Transverse colon (tissue), 4 donors: ENCODE measurements around the gene ZNF362. TPM values are rescaled to one million over a fixed set of nuclear protein-coding genes. Genes with fewer than 3 reads are reported as not detected.

Experiments
- DNase-seq: peaks from one replicate; pipeline ENCODE4 v3.0.0-alpha.2; 2019
- H3K27ac ChIP-seq, 4 donors: fragments of 200-600 bp; sonication (generic); 2 replicates each; pipeline ENCODE4 v1.5.1; 2016 to 2018; ENCODE audit warnings: inconsistent platforms in 4 of 4
- H3K27me3 ChIP-seq: fragments of 200-600 bp; sonication (generic); 2 replicates; pipeline ENCODE4 v1.5.1; 2017; ENCODE audit warnings: inconsistent platforms
- H3K36me3 ChIP-seq, 4 donors: fragments of 200-600 bp; sonication (generic); 2 replicates each; pipeline ENCODE4 v1.5.1; 2017 to 2019; ENCODE audit warnings: inconsistent platforms in 4 of 4
- H3K4me1 ChIP-seq, 4 donors: fragments of 200-600 bp; sonication (generic); 2 replicates each; pipeline ENCODE4 v1.5.1; 2017 to 2020; ENCODE audit warnings: inconsistent platforms in 4 of 4
- H3K4me3 ChIP-seq, 4 donors: fragments of 200-600 bp; sonication (generic); 1 replicate in 1 of 4; 2 replicates in 3 of 4; pipeline versions ENCODE4 v1.5.1 to v1.6.1; 2017 to 2019; ENCODE audit warnings: inconsistent platforms in 4 of 4
- H3K9me3 ChIP-seq, 2 donors: fragments of 200-600 bp; sonication (generic); 2 replicates each; pipeline ENCODE4 v1.5.1; 2017 to 2019; ENCODE audit warnings: inconsistent platforms in 2 of 2
- EP300 ChIP-seq: sonication (generic); formaldehyde crosslinking; IDR thresholded peaks from one replicate; pipeline ENCODE4 v1.6.1; 2017; ENCODE audit warnings: antibody characterized with exemption, low read depth
- POLR2A ChIP-seq: fragments of 450-650 bp; IDR thresholded peaks from one replicate; pipeline ENCODE4 v1.6.1; 2016; ENCODE audit warnings: antibody characterized with exemption, mild to moderate bottlenecking, moderate library complexity
- POLR2AphosphoS5 ChIP-seq, 3 donors: sonication (generic); formaldehyde crosslinking; IDR thresholded peaks; one replicate each; pipeline ENCODE4 v1.6.1; 2016; ENCODE audit warnings: antibody characterized with exemption in 3 of 3
- WGBS, 2 donors: methylation state at CpG; one replicate each; pipeline ENCODE4 v1.1.5; 2018; ENCODE audit warnings: low coverage in 1 of 2; 5-methylcytosine and 5-hydroxymethylcytosine counted together
- in situ Hi-C, 4 donors: fragments of 200-750 bp; cut with MboI; loops; one replicate each; pipeline versions ENCODE4 v1.15.0 to v1.15.1; 2017; ENCODE audit warnings: low sequenced_read_pairs in 3 of 4, low pct_ligation_motif_present in 1 of 4, low pct_unique_long_range_greater_than_20kb in 1 of 4
- intact Hi-C: fragments of 100-400 bp; cut with DNase I; formaldehyde crosslinking; loops from one replicate; pipeline ENCODE4 v1.15.1; 2023; ENCODE audit warnings: low total_unique reads
- total RNA-seq, 4 donors: library from RNA; depleted of rRNA; stranded (reverse); fragments of >200 nt; gene quantifications; one replicate each; pipeline ENCODE4 v1.1.0, GENCODE V29; 2016
- TF ChIP-seq, protein P1 (sequence below), 5 experiments: fragments of 200-600 bp in 3 of 5; fragments of 450-650 bp in 2 of 5; sonication (generic) in 3 of 5; IDR thresholded peaks; 1 replicate in 2 of 5; 2 replicates in 3 of 5; pipeline ENCODE4 v1.5.1; 2016 to 2017; ENCODE audit warnings: antibody characterized with exemption in 5 of 5, inconsistent platforms in 3 of 5, mild to moderate bottlenecking in 2 of 5, moderate library complexity in 1 of 5

The ZNF362 gene
- total RNA-seq, 4 donors from 2014 or later, result 7.9 to 121 (median 12.1) TPM

GRCh38 chr1:33234131-33234530 is 22.2 kb upstream of the ZNF362 start:
- H3K4me1 ChIP-seq, result no peaks in the 10 kb centered on the region
- intact Hi-C loops (no loop called here), in situ Hi-C loops (no loop called here)
- no peak for TF ChIP-seq POLR2AphosphoS5 (IDR thresholded peaks at IDR 0.05)
- no peak for TF ChIP-seq EP300
- TF ChIP-seq POLR2A, result no peak
- TF ChIP-seq, protein P1, sequence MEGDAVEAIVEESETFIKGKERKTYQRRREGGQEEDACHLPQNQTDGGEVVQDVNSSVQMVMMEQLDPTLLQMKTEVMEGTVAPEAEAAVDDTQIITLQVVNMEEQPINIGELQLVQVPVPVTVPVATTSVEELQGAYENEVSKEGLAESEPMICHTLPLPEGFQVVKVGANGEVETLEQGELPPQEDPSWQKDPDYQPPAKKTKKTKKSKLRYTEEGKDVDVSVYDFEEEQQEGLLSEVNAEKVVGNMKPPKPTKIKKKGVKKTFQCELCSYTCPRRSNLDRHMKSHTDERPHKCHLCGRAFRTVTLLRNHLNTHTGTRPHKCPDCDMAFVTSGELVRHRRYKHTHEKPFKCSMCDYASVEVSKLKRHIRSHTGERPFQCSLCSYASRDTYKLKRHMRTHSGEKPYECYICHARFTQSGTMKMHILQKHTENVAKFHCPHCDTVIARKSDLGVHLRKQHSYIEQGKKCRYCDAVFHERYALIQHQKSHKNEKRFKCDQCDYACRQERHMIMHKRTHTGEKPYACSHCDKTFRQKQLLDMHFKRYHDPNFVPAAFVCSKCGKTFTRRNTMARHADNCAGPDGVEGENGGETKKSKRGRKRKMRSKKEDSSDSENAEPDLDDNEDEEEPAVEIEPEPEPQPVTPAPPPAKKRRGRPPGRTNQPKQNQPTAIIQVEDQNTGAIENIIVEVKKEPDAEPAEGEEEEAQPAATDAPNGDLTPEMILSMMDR (IDR thresholded peaks at IDR 0.05), result no peak
- H3K27ac ChIP-seq, result no peak overlapping the region
- DNase-seq, result no peak
- H3K27me3 ChIP-seq, result no peaks in the 10 kb centered on the region
- H3K9me3 ChIP-seq, result no peaks in the 10 kb centered on the region
- H3K36me3 ChIP-seq, result no peaks in the 10 kb centered on the region
- WGBS, 2 donors, result 73 to 78% methylated on average over 3 to 4 of the region's 4 CpGs
- no peak overlapping the region for H3K4me3 ChIP-seq

DNA sequence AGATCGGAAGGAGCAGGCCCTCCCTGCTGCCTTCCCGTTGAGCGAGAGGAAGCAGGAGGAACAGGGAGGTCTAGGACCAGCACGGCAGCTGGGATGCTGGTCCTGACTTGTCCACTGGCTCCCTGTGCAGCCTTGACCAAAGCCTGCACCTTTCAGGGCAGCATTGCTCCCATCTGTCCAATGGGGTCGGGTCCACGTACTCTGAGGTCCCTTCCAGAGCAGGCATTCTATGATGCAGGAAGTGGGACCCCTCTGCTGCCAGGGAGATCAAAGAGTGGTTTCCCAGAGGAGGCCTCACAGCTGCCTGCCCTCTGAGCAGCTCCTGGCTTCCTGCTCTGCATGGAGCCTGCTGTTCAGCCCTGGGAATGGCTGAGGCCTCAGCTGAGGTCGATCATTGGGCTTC is 21.7 kb upstream of the ZNF362 start:
- H3K27me3 ChIP-seq, result no peaks in the 10 kb centered on the region
- no peak for DNase-seq
- intact Hi-C loops, result no loop called here
- WGBS, 2 donors, result 71% methylated on average over 7 of the region's 7 CpGs; no CpG with 5 or more reads in 1 of the 2 donors
- TF ChIP-seq EP300 (no peak), POLR2A (no peak), POLR2AphosphoS5 (IDR thresholded peaks at IDR 0.05) (no peak)
- TF ChIP-seq, protein P1 (IDR thresholded peaks at IDR 0.05), result no peak
- H3K27ac ChIP-seq, result no peak overlapping the region
- no peaks in the 10 kb centered on the region for H3K9me3 ChIP-seq
- no peak overlapping the region for H3K4me3 ChIP-seq
- H3K4me1 ChIP-seq, result no peaks in the 10 kb centered on the region
- in situ Hi-C loops, result no loop called here
- H3K36me3 ChIP-seq, result no peaks in the 10 kb centered on the region

- no peak for DNase-seq
- TF ChIP-seq EP300, result no peak
- TF ChIP-seq POLR2AphosphoS5 (IDR thresholded peaks at IDR 0.05), result no peak
- no peak for TF ChIP-seq POLR2A
- TF ChIP-seq, protein P1 (IDR thresholded peaks at IDR 0.05), result no peak
- intact Hi-C loops (no loop called here), in situ Hi-C loops (no loop called here)
- H3K9me3 ChIP-seq, result no peaks in the 10 kb centered on the region
- H3K36me3 ChIP-seq, result no peaks in the 10 kb centered on the region
- H3K27me3 ChIP-seq, result no peaks in the 10 kb centered on the region
- WGBS, 2 donors, result 80 to 84% methylated on average over 2 of the region's 2 CpGs
- no peak overlapping the region for H3K4me3 ChIP-seq
- no peak overlapping the region for H3K27ac ChIP-seq
- no peaks in the 10 kb centered on the region for H3K4me1 ChIP-seq
Observed at GRCh38 chr1:33235521-33235920, 20.8 kb upstream of the ZNF362 start.

GRCh38 chr1:33236498-33236897 is 19.8 kb upstream of the ZNF362 start:
- in situ Hi-C loops, result no loop called here
- TF ChIP-seq, protein P1 (IDR thresholded peaks at IDR 0.05), result no peak
- TF ChIP-seq POLR2AphosphoS5 (IDR thresholded peaks at IDR 0.05) (no peak), EP300 (no peak), POLR2A (no peak)
- 82% methylated on average over 2 of the region's 2 CpGs; no CpG with 5 or more reads in 1 of the 2 donors for WGBS, 2 donors
- Histone ChIP-seq H3K27ac (no peak overlapping the region), H3K9me3 (no peaks in the 10 kb centered on the region), H3K4me1 (no peaks in the 10 kb centered on the region), H3K27me3 (no peaks in the 10 kb centered on the region), H3K4me3 (no peak overlapping the region), H3K36me3 (no peaks in the 10 kb centered on the region)
- intact Hi-C loops, result no loop called here
- no peak for DNase-seq
